ENCODE results near the gene WFDC1.

The WFDC1 gene

DNA sequence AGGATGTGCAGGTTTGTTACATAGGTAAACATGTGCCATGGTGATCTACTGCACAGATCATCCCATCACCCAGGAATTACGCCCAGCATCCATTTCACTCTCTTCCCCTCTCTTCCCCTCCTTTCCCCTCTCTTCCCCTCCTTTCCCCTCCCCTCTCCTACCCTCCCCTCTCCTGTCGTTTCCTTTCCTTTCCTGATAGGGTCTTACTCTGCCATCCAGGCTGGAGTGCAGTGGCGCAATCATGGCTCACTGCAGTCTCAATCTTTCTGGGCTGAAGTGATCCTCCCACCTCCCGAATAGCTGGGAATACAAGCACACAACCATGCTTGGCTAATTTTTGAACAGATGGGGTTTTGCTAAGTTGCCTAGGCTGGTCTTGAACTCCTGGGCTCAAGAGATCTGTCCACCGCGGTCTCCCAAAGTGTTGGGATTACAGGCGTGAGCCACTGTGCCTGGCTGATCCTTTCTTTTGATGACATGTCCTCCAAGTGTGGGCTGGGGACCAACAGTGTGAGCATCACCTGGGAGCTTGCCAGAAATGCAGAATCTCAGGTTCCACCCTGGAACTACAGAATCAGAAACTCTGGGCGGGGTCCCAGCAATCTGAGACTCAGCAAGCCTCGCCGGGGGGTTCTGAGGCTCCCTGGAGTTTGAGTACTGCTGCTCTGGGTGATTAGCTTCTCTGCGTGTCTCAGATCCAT is 84.5 kb downstream of the WFDC1 start:
- DNase-seq (ENCODE audit: low read depth in 1 of 2, low spot score in 1 of 2), result no peak
- no peak for TF ChIP-seq SPI1 (IDR thresholded peaks at IDR 0.05; ENCODE audit: borderline replicate concordance, low read depth)
- TF ChIP-seq, protein P1, sequence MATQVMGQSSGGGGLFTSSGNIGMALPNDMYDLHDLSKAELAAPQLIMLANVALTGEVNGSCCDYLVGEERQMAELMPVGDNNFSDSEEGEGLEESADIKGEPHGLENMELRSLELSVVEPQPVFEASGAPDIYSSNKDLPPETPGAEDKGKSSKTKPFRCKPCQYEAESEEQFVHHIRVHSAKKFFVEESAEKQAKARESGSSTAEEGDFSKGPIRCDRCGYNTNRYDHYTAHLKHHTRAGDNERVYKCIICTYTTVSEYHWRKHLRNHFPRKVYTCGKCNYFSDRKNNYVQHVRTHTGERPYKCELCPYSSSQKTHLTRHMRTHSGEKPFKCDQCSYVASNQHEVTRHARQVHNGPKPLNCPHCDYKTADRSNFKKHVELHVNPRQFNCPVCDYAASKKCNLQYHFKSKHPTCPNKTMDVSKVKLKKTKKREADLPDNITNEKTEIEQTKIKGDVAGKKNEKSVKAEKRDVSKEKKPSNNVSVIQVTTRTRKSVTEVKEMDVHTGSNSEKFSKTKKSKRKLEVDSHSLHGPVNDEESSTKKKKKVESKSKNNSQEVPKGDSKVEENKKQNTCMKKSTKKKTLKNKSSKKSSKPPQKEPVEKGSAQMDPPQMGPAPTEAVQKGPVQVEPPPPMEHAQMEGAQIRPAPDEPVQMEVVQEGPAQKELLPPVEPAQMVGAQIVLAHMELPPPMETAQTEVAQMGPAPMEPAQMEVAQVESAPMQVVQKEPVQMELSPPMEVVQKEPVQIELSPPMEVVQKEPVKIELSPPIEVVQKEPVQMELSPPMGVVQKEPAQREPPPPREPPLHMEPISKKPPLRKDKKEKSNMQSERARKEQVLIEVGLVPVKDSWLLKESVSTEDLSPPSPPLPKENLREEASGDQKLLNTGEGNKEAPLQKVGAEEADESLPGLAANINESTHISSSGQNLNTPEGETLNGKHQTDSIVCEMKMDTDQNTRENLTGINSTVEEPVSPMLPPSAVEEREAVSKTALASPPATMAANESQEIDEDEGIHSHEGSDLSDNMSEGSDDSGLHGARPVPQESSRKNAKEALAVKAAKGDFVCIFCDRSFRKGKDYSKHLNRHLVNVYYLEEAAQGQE (IDR thresholded peaks at IDR 0.05; ENCODE audit: insufficient replicate concordance, low read depth), result no peak
- TF ChIP-seq, protein P2, sequence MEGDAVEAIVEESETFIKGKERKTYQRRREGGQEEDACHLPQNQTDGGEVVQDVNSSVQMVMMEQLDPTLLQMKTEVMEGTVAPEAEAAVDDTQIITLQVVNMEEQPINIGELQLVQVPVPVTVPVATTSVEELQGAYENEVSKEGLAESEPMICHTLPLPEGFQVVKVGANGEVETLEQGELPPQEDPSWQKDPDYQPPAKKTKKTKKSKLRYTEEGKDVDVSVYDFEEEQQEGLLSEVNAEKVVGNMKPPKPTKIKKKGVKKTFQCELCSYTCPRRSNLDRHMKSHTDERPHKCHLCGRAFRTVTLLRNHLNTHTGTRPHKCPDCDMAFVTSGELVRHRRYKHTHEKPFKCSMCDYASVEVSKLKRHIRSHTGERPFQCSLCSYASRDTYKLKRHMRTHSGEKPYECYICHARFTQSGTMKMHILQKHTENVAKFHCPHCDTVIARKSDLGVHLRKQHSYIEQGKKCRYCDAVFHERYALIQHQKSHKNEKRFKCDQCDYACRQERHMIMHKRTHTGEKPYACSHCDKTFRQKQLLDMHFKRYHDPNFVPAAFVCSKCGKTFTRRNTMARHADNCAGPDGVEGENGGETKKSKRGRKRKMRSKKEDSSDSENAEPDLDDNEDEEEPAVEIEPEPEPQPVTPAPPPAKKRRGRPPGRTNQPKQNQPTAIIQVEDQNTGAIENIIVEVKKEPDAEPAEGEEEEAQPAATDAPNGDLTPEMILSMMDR (IDR thresholded peaks at IDR 0.05; ENCODE audit: insufficient read depth, low read length), result no peak
- TF ChIP-seq GABPA (IDR thresholded peaks at IDR 0.05; ENCODE audit: low read depth), result no peak
- no peak for TF ChIP-seq POLR2AphosphoS5 (IDR thresholded peaks at IDR 0.05; ENCODE audit: low read depth)
- no peak overlapping the region for H3K27ac ChIP-seq (replicated peaks)
- no peaks in the 10 kb centered on the region for H3K27me3 ChIP-seq (ENCODE audit: insufficient read depth, poor library complexity, severe bottlenecking)
- no peak overlapping the region for H3K4me3 ChIP-seq (replicated peaks; ENCODE audit: insufficient read depth, low read length)

All from HL-60 (cell line).